Medulla oblongata (tissue), 1 donor: Measurements from ENCODE around the gene ST6GALNAC3.

Experiments
- DNase-seq: peaks from one replicate; pipeline ENCODE4 v3.0.0-alpha.2; 2015; ENCODE audit errors: extremely low spot score

Gene ST6GALNAC3

GRCh38 chr1:76426606-76427005 lies 352.1 kb downstream of the ST6GALNAC3 start:
- DNase-seq = no peak

- DNase-seq = no peak
Observed at GRCh38 chr1:76428028-76428427, 353.5 kb downstream of the ST6GALNAC3 start.

DNA sequence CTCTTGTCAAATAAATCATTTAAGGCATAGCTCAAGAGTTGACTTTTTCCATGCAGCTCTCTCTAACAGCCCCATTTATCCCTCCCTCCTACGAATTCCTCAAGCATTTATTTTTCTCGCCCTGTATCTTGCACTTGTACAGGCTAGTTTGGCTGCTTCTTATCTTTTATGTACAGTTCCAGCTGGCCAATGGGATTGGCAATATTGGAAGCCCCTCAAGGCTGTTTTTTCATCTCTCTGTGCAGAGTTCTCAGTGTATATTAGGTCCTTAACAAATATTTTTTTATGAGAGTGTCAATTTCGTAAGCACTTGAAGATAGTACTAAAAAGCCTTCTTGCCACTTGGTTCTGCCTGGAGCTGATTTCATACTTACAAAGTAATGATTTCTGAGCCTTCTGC lies 356.0 kb downstream of the ST6GALNAC3 start:
- no peak for DNase-seq

- no peak for DNase-seq
Observed at GRCh38 chr1:76433526-76433925, 359.0 kb downstream of the ST6GALNAC3 start.

DNA sequence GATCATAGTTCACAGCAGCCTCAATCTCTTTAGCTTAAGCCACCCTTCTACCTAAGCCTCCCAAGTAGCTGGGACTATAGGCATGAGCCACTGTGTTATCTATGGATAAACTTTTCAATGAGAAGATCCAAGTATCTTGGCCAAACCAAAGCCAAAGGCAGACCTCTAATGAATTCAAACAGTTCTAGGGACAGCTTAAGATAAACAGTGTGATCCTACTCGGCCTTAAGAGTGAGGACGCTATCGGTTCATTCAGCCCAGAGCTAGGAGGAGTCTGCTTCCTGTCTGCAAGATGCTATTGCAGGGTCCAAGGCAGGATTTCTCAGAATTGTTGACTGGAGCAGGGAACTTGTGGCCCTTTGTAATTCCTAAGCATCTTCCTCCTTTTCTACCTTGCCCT lies 368.7 kb downstream of the ST6GALNAC3 start:
- DNase-seq = no peak

DNA sequence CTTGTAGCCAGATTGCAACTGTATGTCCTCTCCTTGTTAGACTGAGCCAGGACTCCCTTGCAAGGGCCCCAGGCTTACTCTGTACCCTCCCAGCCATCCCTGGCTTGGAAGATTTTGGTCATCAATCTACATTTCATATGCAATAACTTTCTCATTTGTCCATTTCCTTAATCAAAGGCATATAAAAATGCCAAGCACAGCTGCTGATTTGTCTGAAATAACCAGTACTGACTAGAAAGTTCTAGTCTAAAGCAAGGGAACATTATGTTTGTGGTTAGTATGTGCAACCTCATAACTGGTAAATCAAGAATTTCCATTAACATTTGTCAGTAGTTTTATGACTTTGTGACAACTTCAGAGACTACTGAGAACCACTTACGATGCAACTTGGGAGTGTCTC lies 370.2 kb downstream of the ST6GALNAC3 start:
- no peak for DNase-seq

DNA sequence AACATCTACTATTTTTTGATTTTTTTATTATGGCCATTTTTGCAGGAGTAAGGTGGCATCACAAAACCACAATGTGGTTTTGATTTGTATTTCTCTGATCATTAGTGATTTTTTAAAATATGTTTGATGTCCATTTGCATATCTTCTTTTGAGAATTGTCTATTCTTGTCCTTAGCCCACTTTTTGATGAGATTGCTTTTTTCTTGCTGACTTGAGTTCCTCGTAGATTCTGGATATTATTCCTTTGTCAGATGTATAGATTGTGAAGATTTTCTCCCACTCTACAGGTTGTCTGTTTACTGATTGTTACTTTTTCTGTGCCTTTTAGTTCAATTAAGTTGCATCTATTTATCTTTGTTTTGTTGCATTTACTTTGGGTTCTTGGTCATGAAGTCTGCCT lies 375.7 kb downstream of the ST6GALNAC3 start:
- DNase-seq = no peak

DNA sequence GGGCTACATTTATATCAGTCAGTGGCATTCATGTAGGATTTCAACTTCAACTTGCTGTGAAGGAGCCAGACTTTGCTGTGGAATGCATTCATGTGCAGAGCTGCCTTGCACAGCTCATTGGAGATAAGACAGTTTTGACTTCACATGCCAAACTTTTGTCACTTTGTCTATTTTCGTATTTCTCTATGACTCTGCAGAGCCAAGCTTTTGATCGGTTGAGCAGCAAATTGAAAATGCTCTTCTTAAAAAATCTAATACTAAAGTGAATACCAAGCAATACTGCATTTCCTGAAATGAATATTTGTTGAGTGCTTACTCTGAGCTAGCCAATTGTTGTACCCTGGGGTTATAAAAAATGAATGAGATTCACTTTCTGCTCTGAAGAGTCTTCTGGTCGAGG lies 388.7 kb downstream of the ST6GALNAC3 start:
- DNase-seq = no peak

GRCh38 chr1:76463849-76464248 lies 389.3 kb downstream of the ST6GALNAC3 start:
- DNase-seq = no peak

DNA sequence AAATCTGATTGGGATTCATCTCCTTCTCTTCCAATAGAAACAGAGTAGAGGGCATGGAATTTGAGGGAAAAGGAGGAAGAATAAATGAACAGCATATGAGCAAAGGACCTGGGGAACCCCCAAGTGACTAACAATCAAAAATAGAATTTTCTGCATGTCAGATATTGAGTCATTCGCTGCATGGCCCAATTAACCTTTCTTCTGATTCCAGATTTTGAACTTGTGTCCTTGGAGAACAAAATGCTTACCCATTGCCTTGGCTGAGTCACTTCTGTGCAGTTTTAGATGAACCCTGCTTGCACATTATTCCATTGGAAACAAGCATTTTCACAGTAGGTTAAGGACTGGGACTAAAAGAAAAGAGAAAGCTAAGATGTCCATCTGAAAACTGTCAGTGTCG lies 390.5 kb downstream of the ST6GALNAC3 start:
- no peak for DNase-seq

DNA sequence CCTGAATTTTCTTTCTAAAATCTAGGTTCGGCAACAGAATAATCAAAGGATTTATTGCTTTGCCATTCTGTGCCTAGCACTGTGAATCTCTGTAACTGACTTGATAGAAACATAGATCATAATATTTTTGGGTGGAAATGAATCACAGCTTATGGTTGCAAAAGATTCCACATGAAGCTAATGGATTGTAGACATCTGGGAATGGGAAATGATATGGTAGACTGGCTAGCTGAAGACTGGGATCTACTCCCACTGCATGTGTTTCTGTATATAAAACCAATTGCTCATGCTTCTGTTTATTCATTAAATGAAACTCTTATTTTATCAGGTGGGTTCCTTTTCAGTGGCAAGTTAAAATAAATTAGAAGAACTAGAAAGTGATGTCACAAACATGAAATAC lies 395.6 kb downstream of the ST6GALNAC3 start:
- no peak for DNase-seq

- DNase-seq = no peak
Observed at GRCh38 chr1:76471536-76471935, 397.0 kb downstream of the ST6GALNAC3 start.

DNA sequence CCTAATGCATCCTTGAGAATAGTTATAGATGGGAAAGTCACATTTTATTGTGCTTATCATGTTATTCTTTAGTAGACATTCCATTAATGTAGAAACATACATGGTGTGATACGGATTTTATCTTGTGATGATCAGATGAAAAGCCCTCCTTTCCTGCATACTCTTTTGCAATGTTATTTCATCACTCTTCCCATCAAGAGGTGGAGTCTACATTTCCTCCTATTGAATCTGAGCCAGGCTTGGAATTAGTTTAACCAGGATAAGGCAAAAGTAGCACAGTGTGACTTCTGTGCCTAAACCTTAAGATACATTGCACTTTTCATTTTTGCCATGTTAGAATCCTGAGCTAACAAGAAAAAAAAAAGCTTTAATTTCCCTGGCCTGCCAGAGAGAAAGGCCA lies 399.0 kb downstream of the ST6GALNAC3 start:
- no peak for DNase-seq

- DNase-seq = no peak
Observed at GRCh38 chr1:76474922-76475321, 400.4 kb downstream of the ST6GALNAC3 start.

GRCh38 chr1:76477156-76477555 lies 402.6 kb downstream of the ST6GALNAC3 start:
- DNase-seq = no peak

GRCh38 chr1:76480827-76481226 lies 406.3 kb downstream of the ST6GALNAC3 start:
- DNase-seq = no peak

DNA sequence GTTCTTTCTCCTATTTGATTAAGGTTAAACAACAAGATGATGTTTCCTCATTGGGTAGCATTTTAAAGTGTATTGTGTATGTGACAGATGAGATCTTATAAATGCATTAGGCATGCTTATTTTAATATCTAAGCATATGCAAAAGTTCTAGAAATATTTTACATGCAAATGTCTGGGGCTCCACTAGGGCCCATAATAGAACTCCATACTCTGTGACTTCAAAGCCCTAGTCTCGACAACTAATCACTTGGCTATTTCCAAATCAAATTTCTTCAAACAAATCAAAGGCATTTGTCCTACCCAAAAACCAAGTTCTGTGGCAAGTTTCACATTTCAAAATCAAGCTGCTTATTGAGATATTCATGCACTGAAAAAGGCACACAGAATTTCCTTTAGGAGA lies 407.1 kb downstream of the ST6GALNAC3 start:
- DNase-seq = no peak

DNA sequence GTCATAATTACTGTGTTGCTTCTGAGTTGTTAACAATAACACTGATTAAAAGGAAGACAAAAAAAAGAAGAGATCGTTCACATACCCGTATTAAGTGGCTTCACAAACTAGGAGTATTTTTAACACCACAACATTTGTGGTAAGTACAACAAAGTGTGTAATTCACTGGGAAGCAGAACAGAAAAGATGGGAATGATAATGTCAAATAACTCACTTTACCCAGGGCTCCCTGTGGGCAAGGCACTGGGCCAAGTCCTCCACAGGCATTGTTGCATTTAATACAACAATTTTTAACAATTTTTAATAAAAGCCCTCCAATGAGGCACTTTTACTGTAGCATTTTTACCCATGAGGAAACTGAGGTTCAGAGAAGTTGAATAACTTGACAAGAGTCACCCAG lies 407.7 kb downstream of the ST6GALNAC3 start:
- no peak for DNase-seq

DNA sequence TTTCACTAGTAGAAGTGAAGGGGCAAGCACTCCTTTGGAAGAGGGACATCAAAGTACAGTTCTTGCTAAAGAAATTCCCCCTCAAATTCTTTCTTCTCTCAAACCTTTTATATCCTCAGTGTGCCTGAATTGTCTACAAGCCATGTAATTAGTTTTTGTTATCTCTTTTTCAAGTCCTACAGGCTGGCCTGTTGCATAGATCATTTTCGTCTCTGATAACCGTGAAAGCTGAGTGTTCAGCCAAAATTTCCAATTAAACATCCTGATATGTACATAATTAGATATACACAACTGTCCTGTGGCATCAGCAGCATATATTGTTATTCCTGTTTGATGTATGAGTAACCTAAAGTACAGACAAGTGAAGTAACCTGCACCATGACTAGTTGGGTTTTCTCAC lies 417.2 kb downstream of the ST6GALNAC3 start:
- DNase-seq = no peak

DNA sequence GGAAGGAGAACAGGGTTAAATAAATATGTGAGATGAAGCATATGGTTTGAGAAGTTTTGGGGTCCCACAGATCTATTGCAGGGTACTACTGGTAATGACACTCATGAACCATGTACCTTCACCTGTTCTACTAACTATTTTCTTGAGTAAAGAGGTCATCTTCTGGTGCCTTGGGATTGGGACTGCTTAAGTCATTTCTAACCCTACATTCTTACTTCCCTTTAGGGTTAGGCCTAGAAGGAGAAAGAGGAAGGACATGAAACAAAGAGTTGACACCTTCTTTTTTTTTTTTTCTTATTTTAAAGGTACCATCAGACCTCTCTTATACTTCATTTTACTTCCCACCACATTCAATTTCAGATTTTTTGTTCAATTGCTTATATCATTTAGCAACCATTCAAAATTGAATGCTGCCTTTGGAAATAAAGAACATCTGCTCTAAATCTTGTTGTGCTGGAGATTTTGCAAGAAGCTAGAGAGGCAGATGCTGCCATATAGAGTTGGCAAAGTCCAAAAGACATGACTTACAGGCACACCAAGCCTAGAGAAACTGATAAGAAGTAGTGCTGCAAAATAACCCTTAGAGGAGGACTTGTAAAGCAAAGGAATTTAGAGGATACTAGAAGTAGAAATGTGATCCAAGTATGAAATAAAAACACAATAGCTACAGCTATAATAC lies 418.3 kb downstream of the ST6GALNAC3 start:
- no peak for DNase-seq

DNA sequence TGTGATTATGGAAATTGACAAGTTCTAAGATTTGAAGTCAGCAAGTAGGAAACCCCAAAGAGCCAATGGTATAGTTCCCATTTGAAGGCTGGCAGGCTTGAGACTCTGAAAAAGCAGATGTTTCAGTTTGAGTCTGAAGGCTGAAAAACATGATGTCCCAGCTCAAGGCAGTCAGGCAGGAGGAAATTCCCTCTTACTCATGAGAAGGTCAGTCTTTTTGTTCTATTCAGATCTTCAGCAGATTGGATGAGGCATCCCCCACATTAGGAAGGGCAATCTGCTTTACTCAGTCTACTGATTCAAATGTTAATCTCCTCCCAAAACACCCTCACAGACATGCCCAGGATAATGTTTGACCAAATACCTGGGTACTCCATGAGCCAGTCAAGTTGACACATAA lies 420.3 kb downstream of the ST6GALNAC3 start:
- no peak for DNase-seq

GRCh38 chr1:76496871-76497270 lies 422.3 kb downstream of the ST6GALNAC3 start:
- DNase-seq = no peak

DNA sequence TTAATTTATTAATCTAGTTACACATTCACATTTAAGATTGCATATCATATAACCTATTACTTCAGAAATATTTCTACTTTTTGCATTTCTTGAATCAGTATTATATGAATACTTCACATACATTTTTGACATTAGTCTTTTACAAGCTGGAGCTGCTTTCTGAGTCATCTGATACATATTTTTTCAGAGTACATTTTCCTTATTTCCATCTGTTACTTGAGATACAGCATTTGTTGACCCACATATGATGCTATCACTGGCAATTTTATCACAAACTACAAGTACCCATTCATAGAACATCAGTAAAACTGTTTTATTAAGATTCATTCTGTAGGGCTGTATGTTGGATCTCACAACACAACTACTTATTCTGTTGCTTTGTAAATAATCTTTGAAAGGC lies 425.6 kb downstream of the ST6GALNAC3 start:
- DNase-seq = no peak

GRCh38 chr1:76501136-76501535 lies 426.6 kb downstream of the ST6GALNAC3 start:
- DNase-seq = no peak
